ENCODE measurements around the gene TP53AIP1. TPM values are rescaled to one million over a fixed set of nuclear protein-coding genes. Genes with fewer than 3 reads are reported as not detected.

The TP53AIP1 gene
- total RNA-seq, 1 experiment from 2014 or later = not detected

DNA sequence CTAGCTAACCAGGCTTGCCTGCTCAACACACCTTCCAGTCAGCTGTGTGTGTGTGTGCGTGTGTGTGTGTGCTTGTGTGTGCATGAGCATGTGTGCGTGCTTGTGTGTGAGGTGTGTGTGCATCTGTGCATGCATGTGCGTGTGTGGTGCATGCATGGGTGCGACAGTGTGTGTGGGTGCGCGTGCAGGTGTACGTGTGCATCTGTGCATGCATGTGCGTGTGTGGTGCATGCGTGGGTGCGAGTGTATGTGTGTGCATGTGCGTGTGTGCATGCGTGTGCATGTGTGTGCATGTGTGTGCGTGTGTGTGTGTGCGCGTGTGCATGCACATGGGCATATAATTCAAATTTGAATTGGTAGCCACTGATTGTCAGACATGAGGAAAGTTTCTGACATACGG lies 10.5 kb upstream of the TP53AIP1 start:
- H3T11ph ChIP-seq (ENCODE audit: low read length) = no peak overlapping the region
- DNase-seq = no peak
- H3K4ac ChIP-seq (ENCODE audit: low read depth, low read length) = no peak overlapping the region
- Mint-ChIP-seq H3K27ac (no peak overlapping the region), H3K4me3 (no peak overlapping the region), H3K9me3 (no peaks in the 10 kb centered on the region; a peak in 1 of 5 replicates), H3K27me3 (ENCODE audit: low read depth) (peaks cover 31% of the 10 kb centered on the region), H3K36me3 (ENCODE audit: insufficient read depth in 1 of 3, low read depth in 3 of 3) (no peaks in the 10 kb centered on the region), H3K4me1 (peaks cover 0 to 5% of the 10 kb centered on the region in 2 experiments; a peak in 1 of 4 replicates)
- H3K4me1 ChIP-seq (ENCODE audit: insufficient read depth, low read length) = no peaks in the 10 kb centered on the region
- no peak overlapping the region for H2BK5ac ChIP-seq (ENCODE audit: insufficient read length, low read length)
- no peak overlapping the region for H4K91ac ChIP-seq (ENCODE audit: insufficient read length, low read depth, low read length)
- no peak overlapping the region for H3K14ac ChIP-seq (ENCODE audit: insufficient read depth, low read length)
- WGBS (ENCODE audit: extremely low coverage, insufficient read length, low lambda C conversion rate) = no CpG with 5 or more reads among the region's 16 CpGs
- H3K18ac ChIP-seq (ENCODE audit: insufficient read length, low read depth, low read length) = no peak overlapping the region
- no peak overlapping the region for H2AFZ ChIP-seq (ENCODE audit: low read length)
- H3K27me3 ChIP-seq (ENCODE audit: insufficient read depth, low read length) = peaks cover 2% of the 10 kb centered on the region; the same call in 1 of the 2 replicates
- no peak overlapping the region for H2BK20ac ChIP-seq (ENCODE audit: low read depth, low read length, poor library complexity, severe bottlenecking)
- H3K4me2 ChIP-seq (ENCODE audit: insufficient read depth, insufficient read length, low read length) = no peak overlapping the region
- H2BK12ac ChIP-seq (ENCODE audit: insufficient read length, low read depth, low read length) = no peak overlapping the region
- H2AK5ac ChIP-seq (ENCODE audit: insufficient read length, low read length) = no peak overlapping the region
- H3K79me1 ChIP-seq (ENCODE audit: insufficient read depth, low read depth, low read length, poor library complexity, severe bottlenecking) = no peaks in the 10 kb centered on the region
- H3K9me3 ChIP-seq (ENCODE audit: control insufficient read depth, low read depth, low read length) = no peaks in the 10 kb centered on the region
- H3K23ac ChIP-seq (ENCODE audit: insufficient read length, low read depth, low read length) = no peak overlapping the region
- no peak overlapping the region for H3K9ac ChIP-seq (ENCODE audit: extremely low read depth, insufficient read length, low read length)
- H3K79me2 ChIP-seq (ENCODE audit: insufficient read depth, low read length) = no peaks in the 10 kb centered on the region
- H4K5ac ChIP-seq (ENCODE audit: insufficient read length, low read depth, low read length) = no peak overlapping the region
- no peak overlapping the region for H3K56ac ChIP-seq (ENCODE audit: insufficient read length, low read depth, low read length)
- H2BK15ac ChIP-seq (ENCODE audit: low read depth, low read length) = no peak overlapping the region
- H3K27ac ChIP-seq (ENCODE audit: insufficient read length, low read depth, low read length) = no peak overlapping the region
- TF ChIP-seq, protein P1, sequence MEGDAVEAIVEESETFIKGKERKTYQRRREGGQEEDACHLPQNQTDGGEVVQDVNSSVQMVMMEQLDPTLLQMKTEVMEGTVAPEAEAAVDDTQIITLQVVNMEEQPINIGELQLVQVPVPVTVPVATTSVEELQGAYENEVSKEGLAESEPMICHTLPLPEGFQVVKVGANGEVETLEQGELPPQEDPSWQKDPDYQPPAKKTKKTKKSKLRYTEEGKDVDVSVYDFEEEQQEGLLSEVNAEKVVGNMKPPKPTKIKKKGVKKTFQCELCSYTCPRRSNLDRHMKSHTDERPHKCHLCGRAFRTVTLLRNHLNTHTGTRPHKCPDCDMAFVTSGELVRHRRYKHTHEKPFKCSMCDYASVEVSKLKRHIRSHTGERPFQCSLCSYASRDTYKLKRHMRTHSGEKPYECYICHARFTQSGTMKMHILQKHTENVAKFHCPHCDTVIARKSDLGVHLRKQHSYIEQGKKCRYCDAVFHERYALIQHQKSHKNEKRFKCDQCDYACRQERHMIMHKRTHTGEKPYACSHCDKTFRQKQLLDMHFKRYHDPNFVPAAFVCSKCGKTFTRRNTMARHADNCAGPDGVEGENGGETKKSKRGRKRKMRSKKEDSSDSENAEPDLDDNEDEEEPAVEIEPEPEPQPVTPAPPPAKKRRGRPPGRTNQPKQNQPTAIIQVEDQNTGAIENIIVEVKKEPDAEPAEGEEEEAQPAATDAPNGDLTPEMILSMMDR (conservative IDR thresholded peaks at IDR 0.05) = no peak
- no peak overlapping the region for H4K8ac ChIP-seq (replicated peaks; ENCODE audit: insufficient read length, low read depth, low read length)
- H3K23me2 ChIP-seq (ENCODE audit: insufficient read length, low read depth, low read length, poor library complexity, severe bottlenecking) = no peaks in the 10 kb centered on the region
- H4K20me1 ChIP-seq (ENCODE audit: control insufficient read depth, insufficient read depth, insufficient read length) = no peaks in the 10 kb centered on the region
- H2BK120ac ChIP-seq (ENCODE audit: low read depth, low read length, poor library complexity, severe bottlenecking) = no peak overlapping the region
